ENCODE results near the gene TRERF1. TPM values are rescaled to one million over a fixed set of nuclear protein-coding genes. Genes with fewer than 3 reads are reported as not detected.

TRERF1 gene
- total RNA-seq, 1 experiment from 2014 or later = 0.39 TPM

DNA sequence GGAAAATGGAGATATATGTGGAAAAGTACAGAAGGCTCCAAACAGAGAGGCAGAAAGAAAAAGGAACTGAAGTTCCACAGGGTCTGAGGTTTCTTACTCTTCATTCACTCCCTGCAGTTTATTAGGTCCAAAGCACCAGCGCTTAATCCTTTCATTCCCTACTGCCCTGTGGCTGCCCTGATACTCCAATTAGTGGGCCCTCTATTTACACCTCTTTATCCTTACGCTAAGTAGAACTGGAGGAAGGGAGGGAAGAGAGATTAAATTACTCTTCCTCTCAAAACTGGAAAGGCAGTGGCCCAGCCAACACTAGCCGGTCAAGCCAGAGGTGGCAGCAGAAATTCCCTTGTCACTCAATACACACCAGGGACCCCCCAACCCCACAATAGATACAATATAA, 20.4 kb downstream of the TRERF1 start:
- H3K36me3 ChIP-seq (ENCODE audit: control insufficient read depth, insufficient read depth, low read length) = no peaks in the 10 kb centered on the region
- no peaks in the 10 kb centered on the region for H3K27me3 ChIP-seq (replicated peaks; ENCODE audit: control insufficient read depth, insufficient read depth, low read length)
- ChIA-PET CTCF (interaction anchor here (0.6 kb wide), 1 partner anchor 119 kb away, joined by 4 read pairs; no protein-coding TSS in a partner anchor), POLR2A (no interaction called here)
- Mint-ChIP-seq H3K27me3 (ENCODE audit: insufficient read depth, unreplicated experiment) (no peaks in the 10 kb centered on the region), H3K4me3 (ENCODE audit: unreplicated experiment) (no peak overlapping the region), H3K9me3 (ENCODE audit: unreplicated experiment) (peaks cover 12% of the 10 kb centered on the region), H3K4me1 (ENCODE audit: low read depth, unreplicated experiment) (no peaks in the 10 kb centered on the region), H3K36me3 (ENCODE audit: insufficient read depth, unreplicated experiment) (peaks cover 4% of the 10 kb centered on the region), H3K27ac (ENCODE audit: unreplicated experiment) (no peak overlapping the region)
- H3K9me3 ChIP-seq = no peaks in the 10 kb centered on the region; the same call in 1 of the 2 replicates
- no peak for DNase-seq
- H3K4me3 ChIP-seq (ENCODE audit: low read depth, low read length) = no peak overlapping the region
- intact Hi-C loops (cut with micrococcal nuclease; ENCODE audit: unreplicated experiment) = no loop called here
- H3K4me1 ChIP-seq = no peaks in the 10 kb centered on the region; the same call in 1 of the 2 replicates
- TF ChIP-seq, protein P1, sequence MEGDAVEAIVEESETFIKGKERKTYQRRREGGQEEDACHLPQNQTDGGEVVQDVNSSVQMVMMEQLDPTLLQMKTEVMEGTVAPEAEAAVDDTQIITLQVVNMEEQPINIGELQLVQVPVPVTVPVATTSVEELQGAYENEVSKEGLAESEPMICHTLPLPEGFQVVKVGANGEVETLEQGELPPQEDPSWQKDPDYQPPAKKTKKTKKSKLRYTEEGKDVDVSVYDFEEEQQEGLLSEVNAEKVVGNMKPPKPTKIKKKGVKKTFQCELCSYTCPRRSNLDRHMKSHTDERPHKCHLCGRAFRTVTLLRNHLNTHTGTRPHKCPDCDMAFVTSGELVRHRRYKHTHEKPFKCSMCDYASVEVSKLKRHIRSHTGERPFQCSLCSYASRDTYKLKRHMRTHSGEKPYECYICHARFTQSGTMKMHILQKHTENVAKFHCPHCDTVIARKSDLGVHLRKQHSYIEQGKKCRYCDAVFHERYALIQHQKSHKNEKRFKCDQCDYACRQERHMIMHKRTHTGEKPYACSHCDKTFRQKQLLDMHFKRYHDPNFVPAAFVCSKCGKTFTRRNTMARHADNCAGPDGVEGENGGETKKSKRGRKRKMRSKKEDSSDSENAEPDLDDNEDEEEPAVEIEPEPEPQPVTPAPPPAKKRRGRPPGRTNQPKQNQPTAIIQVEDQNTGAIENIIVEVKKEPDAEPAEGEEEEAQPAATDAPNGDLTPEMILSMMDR (IDR thresholded peaks at IDR 0.05; ENCODE audit: insufficient read depth in 1 of 2, low read depth in 1 of 2, low read length in 1 of 2, severe bottlenecking in 1 of 2, unreplicated experiment in 1 of 2) = no peak
- BruUV-seq (replicated peaks) = no TSS peak

DNA sequence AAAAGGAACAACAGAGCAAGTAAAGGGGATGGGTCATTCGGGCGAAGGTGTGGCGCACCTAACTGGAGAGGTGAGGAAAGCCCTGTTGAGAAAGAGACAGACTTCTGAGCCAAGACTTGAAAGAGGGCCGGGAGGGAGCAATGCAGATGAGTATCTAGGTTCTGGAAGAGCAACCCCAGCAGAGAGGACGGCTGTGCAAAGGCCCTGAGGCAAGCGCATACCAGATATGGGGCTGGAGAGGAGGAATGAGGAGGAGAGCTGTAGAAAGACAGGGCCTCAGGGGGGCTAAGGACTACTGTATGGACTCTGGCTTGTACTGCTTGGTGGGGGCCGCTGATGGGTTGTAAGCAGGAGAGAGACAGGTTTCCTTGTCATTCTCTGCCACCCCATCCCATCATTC, 21.9 kb downstream of the TRERF1 start:
- TF ChIP-seq, protein P1 (IDR thresholded peaks at IDR 0.05; ENCODE audit: insufficient read depth in 1 of 2, low read depth in 1 of 2, low read length in 1 of 2, severe bottlenecking in 1 of 2, unreplicated experiment in 1 of 2) = no peak
- H3K36me3 ChIP-seq (ENCODE audit: control insufficient read depth, insufficient read depth, low read length) = no peaks in the 10 kb centered on the region
- H3K4me3 ChIP-seq (ENCODE audit: low read depth, low read length) = no peak overlapping the region
- peaks cover 4% of the 10 kb centered on the region; the same call in 1 of the 2 replicates for H3K4me1 ChIP-seq
- no TSS peak for BruUV-seq (replicated peaks)
- H3K4me1 Mint-ChIP-seq (ENCODE audit: low read depth, unreplicated experiment) = no peaks in the 10 kb centered on the region
- H3K27ac Mint-ChIP-seq (ENCODE audit: unreplicated experiment) = no peak overlapping the region
- intact Hi-C loops (cut with micrococcal nuclease; ENCODE audit: unreplicated experiment) = no loop called here
- H3K9me3 Mint-ChIP-seq (ENCODE audit: unreplicated experiment) = peaks cover 12% of the 10 kb centered on the region
- peaks cover 10% of the 10 kb centered on the region for H3K36me3 Mint-ChIP-seq (ENCODE audit: insufficient read depth, unreplicated experiment)
- H3K9me3 ChIP-seq = no peaks in the 10 kb centered on the region; the same call in 1 of the 2 replicates
- H3K27me3 ChIP-seq (replicated peaks; ENCODE audit: control insufficient read depth, insufficient read depth, low read length) = no peaks in the 10 kb centered on the region
- POLR2A ChIA-PET = no interaction called here
- CTCF ChIA-PET = no interaction called here
- H3K4me3 Mint-ChIP-seq (ENCODE audit: unreplicated experiment) = no peak overlapping the region
- no peaks in the 10 kb centered on the region for H3K27me3 Mint-ChIP-seq (ENCODE audit: insufficient read depth, unreplicated experiment)
- DNase-seq = no peak

DNA sequence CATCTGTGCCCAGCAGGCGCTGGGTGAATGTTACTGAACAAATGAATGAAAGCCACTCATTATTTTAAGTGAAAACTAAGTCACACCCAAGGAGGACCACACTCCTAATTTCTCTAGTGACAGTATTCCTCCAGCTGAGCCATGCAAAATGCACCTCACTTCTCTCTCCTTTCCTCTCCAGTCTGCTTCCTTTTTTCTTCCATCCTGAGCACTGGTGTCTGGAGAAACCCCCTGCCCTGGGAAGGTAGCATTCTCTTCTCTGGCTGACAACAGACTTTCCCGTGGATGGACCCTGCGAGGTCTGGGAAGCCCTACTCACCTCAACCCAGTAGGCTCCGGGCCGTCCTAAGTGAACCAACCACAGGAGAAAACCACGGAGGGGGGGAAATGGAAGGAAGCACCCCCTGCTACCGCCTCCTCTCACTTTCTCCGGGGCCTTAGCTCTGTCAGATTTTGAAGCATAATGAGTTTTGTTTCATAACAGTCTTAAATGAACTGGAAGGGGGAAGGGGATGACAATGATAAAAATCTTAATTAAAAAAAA, 22.6 kb downstream of the TRERF1 start:
- no peaks in the 10 kb centered on the region for H3K36me3 ChIP-seq (ENCODE audit: control insufficient read depth, insufficient read depth, low read length)
- ChIA-PET CTCF (no interaction called here), POLR2A (no interaction called here)
- intact Hi-C loops (cut with micrococcal nuclease; ENCODE audit: unreplicated experiment) = no loop called here
- Mint-ChIP-seq H3K9me3 (ENCODE audit: unreplicated experiment) (peaks cover 6% of the 10 kb centered on the region), H3K27ac (ENCODE audit: unreplicated experiment) (no peak overlapping the region), H3K27me3 (ENCODE audit: insufficient read depth, unreplicated experiment) (no peaks in the 10 kb centered on the region), H3K36me3 (ENCODE audit: insufficient read depth, unreplicated experiment) (peaks cover 9% of the 10 kb centered on the region), H3K4me3 (ENCODE audit: unreplicated experiment) (no peak overlapping the region), H3K4me1 (ENCODE audit: low read depth, unreplicated experiment) (no peaks in the 10 kb centered on the region)
- H3K4me1 ChIP-seq = peaks cover 7% of the 10 kb centered on the region; the same call in 1 of the 2 replicates
- H3K27me3 ChIP-seq (replicated peaks; ENCODE audit: control insufficient read depth, insufficient read depth, low read length) = no peaks in the 10 kb centered on the region
- no peak overlapping the region for H3K4me3 ChIP-seq (ENCODE audit: low read depth, low read length)
- BruUV-seq (replicated peaks) = no TSS peak
- H3K9me3 ChIP-seq = no peaks in the 10 kb centered on the region; the same call in 1 of the 2 replicates
- DNase-seq = no peak
- TF ChIP-seq, protein P1 (IDR thresholded peaks at IDR 0.05; ENCODE audit: insufficient read depth in 1 of 2, low read depth in 1 of 2, low read length in 1 of 2, severe bottlenecking in 1 of 2, unreplicated experiment in 1 of 2) = no peak

All from Caco-2 (cell line).